GM20000 (cell line): ENCODE data around the gene TMEM106C.

Experiments used
- DNase-seq: peaks from one replicate; pipeline ENCODE4 v3.0.0; 2012; ENCODE audit warnings: low spot score
- TF ChIP-seq, protein P1 (sequence below): IDR thresholded peaks from 2 replicates; pipeline ENCODE4 v1.5.1; 2012; ENCODE audit warnings: mild to moderate bottlenecking, control low read depth; ENCODE audit errors: extremely low read depth, missing control alignments

The TMEM106C gene

DNA sequence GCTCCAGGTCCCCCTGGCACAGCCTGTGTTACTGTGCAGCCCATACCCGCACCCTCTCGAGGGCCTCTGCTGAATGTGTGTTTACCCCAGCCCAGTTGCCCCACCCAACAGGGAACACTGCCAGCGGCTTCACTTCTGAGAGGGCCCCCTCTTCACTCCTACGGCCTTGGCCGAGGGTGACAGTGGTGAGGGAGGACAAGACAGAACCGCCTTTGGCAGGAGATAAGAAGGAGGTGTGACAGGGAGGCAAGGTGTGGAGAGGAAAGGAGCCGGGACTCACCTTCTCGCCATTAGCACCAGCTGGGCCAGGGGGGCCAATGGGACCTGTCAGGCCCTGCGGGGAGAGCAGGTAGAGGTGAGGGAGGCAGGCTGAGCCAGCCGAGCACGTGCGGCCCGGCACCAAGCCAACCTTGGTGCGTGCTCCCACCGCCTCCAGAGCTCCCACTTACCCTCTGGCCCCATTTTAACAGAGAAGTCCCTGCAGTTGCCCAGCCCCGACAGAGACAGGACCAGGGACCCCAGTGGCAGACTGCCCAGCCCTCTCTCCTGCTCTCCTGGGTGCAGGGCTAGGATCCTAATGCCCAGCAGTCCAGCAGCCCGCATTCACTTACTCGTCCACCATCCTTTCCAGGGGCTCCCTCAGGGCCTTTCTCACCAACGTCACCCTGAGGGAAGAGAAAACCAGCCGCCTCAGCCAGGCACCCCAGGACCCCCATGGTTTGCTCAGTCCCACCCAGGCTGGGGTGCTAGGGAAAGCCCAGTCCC is 18.3 kb downstream of the TMEM106C start:
- TF ChIP-seq, protein P1, sequence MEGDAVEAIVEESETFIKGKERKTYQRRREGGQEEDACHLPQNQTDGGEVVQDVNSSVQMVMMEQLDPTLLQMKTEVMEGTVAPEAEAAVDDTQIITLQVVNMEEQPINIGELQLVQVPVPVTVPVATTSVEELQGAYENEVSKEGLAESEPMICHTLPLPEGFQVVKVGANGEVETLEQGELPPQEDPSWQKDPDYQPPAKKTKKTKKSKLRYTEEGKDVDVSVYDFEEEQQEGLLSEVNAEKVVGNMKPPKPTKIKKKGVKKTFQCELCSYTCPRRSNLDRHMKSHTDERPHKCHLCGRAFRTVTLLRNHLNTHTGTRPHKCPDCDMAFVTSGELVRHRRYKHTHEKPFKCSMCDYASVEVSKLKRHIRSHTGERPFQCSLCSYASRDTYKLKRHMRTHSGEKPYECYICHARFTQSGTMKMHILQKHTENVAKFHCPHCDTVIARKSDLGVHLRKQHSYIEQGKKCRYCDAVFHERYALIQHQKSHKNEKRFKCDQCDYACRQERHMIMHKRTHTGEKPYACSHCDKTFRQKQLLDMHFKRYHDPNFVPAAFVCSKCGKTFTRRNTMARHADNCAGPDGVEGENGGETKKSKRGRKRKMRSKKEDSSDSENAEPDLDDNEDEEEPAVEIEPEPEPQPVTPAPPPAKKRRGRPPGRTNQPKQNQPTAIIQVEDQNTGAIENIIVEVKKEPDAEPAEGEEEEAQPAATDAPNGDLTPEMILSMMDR: no peak
- no peak for DNase-seq

GRCh38 chr12:47982311-47982710 is 18.9 kb downstream of the TMEM106C start:
- TF ChIP-seq, protein P1: no peak
- DNase-seq: no peak

DNA sequence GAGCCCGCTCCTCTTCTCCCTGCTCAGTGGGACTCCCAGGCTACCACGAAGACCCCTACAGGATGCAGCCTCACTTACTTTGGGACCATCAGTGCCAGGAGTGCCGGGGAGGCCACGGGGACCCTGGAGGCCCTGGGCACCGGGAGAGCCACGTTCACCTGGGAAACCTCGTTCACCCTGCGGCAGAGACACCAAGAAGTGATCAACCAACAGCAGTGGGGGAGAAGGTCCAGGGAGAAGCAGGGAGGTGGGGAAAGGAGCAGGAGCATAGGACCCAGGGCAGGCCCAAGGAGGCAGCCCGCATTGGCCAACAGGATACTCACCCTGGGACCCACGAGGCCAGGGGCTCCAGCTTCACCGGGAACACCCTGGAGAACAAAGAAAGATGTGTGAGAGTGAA is 19.4 kb downstream of the TMEM106C start:
- no peak for DNase-seq
- TF ChIP-seq, protein P1: no peak

GRCh38 chr12:47983541-47984115 is 20.2 kb downstream of the TMEM106C start:
- DNase-seq: no peak
- TF ChIP-seq, protein P1: no peak

- TF ChIP-seq, protein P1: no peak
- DNase-seq: no peak
Observed at GRCh38 chr12:47984331-47984801, 21.0 kb downstream of the TMEM106C start.

- TF ChIP-seq, protein P1: no peak
- no peak for DNase-seq
Observed at GRCh38 chr12:47985596-47986290, 22.3 kb downstream of the TMEM106C start.

DNA sequence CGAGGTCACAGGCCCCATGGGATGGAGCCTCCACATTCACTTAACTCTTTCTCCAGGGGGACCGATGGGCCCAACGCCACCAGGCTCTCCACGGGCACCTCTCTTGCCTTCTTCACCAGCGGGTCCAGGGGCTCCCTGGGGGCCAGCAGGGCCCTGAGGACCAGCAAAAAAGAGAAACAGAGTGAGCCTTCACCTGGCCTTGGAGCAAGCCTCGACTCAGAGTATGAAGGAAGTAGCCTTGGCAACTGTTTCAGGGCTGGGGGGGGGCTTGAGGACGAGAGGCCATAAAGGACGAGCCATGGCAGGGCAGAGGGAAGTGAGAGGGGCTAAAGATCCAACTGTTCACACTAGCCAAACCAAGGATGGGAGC is 22.9 kb downstream of the TMEM106C start:
- TF ChIP-seq, protein P1: no peak

More for the DNA sequence above, 22.9 kb downstream of the TMEM106C start:
- DNase-seq: no peak
